ENCODE data around the gene TLE4.

DNA sequence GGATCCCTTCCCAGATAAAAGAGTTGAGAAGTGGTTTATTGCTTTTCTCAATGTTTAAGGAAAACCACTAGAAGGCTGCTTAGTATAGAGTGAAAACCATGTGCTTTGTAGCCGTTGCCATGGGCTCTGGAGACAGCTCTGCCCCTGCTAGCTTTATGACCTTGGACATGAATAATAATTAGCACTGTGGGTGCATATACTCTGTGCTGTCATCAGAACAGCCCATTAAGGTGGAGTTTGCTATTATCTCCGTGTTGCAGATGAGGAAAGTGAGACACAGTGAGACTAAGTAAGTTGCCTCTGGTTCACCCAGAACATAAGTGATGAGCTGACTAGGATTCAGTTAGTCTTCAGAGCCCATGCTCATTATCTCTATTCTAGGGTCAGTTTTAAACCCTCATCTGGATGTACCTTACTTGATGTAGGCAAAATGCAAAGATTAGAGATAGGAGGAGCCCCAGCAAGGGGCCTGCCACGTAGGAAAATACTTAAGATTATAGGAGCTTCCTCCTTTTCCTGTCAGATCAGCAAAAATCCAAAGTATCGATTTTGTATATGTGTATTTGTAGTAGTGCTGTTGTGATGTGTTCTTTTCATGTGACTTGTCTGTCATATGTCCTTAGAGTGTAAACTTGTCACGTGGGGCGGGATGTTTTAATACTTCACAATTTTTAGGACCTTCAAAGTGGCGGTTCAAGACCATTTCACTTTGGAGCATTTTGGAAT, 102.5 kb downstream of the TLE4 start:
- no peak for TF ChIP-seq POLR2A (IDR thresholded peaks at IDR 0.05; ENCODE audit: low read depth, low read length)
- TF ChIP-seq POLR2AphosphoS5 (IDR thresholded peaks at IDR 0.05; ENCODE audit: low read depth, low read length), result no peak
